Measurements from ENCODE around the gene GPX2. TPM values are rescaled to one million over a fixed set of nuclear protein-coding genes. Genes with fewer than 3 reads are reported as not detected.

Gene GPX2
- total and polyA plus RNA-seq, 2 donors (not counting 3 experiments of a cell fraction or from before 2014, with no cell fraction given): not detected

DNA sequence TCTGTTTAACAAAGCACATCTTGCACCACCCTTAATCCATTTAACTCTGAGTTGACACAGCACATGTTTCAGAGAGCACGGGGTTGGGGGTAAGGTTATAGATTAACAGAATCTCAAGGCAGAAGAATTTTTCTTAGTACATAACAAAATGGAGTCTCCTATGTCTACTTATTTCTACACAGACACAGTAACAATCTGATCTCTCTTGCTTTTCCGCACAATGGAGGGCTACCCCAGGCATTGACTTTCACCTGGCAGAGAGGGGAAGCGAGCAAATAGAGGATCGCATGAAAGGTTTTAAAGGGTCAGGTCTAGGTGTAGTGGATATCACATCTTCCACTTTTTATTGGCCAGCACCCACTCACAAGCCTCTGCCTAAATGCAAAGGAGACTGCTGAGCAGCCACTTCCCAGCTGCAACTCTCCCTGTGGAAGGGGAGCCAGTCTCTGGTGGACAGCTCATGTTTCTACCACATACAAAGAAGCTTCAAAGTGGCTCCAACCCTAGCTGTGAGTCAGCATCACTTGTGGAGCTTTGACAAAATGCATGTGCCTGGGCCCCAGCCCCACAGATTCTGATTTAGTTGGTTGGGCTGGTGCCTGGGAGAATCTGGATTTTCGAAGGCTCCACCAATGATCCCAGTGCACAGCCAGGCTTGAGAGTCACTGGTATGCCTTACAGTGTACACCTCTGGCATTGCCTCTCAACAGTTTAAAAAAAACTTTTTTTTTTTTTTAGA lies 37.0 kb upstream of the GPX2 start:
- CTCF ChIA-PET: interaction anchor here (0.7 kb wide), 1 partner anchor 41 kb away, joined by 3 read pairs; no protein-coding TSS in a partner anchor
- H3K36me3 ChIP-seq (ENCODE audit: control insufficient read depth in 2 of 2, extremely low read depth in 1 of 2, insufficient read depth in 2 of 2, low read length in 2 of 2): no peaks in the 10 kb centered on the region
- no peak for DNase-seq (ENCODE audit: low read depth, low spot score)
- BruUV-seq (replicated peaks): no TSS peak
- H3K27me3 ChIP-seq (ENCODE audit: control insufficient read depth in 2 of 2, insufficient read depth in 2 of 2, low read length in 2 of 2): peaks cover 15 to 20% of the 10 kb centered on the region in 2 experiments
- H3K79me2 ChIP-seq (ENCODE audit: control insufficient read depth, insufficient read depth, low read length): no peaks in the 10 kb centered on the region
- H4K20me1 ChIP-seq (replicated peaks; ENCODE audit: control insufficient read depth, extremely low read depth, insufficient read depth, low read length): no peaks in the 10 kb centered on the region
- POLR2A ChIA-PET: no interaction called here
- no peaks in the 10 kb centered on the region for H3K9me3 ChIP-seq (replicated peaks; ENCODE audit: control insufficient read depth, insufficient read depth, low read length)
- H3K9ac ChIP-seq (replicated peaks; ENCODE audit: extremely low read depth, insufficient read depth, low read length): no peak overlapping the region
- TF ChIP-seq POLR2AphosphoS5 (IDR thresholded peaks at IDR 0.05; ENCODE audit: insufficient read depth, low read depth, low read length) (no peak), FOS (IDR thresholded peaks at IDR 0.05; ENCODE audit: borderline replicate concordance, insufficient read depth, low read length) (no peak), POLR2A (IDR thresholded peaks at IDR 0.05; ENCODE audit: low read depth, low read length) (no peak), EZH2 (IDR thresholded peaks at IDR 0.05; ENCODE audit: borderline replicate concordance, low read depth, low read length, severe bottlenecking) (no peak), JUN (IDR thresholded peaks at IDR 0.05; ENCODE audit: borderline replicate concordance, insufficient read depth, insufficient read length, low read depth) (no peak), GATA2 (IDR thresholded peaks at IDR 0.05; ENCODE audit: insufficient read depth, insufficient read length, low read depth, low read length) (no peak), MYC (IDR thresholded peaks at IDR 0.05; ENCODE audit: low read depth, low read length) (no peak)
- TF ChIP-seq, protein P1, sequence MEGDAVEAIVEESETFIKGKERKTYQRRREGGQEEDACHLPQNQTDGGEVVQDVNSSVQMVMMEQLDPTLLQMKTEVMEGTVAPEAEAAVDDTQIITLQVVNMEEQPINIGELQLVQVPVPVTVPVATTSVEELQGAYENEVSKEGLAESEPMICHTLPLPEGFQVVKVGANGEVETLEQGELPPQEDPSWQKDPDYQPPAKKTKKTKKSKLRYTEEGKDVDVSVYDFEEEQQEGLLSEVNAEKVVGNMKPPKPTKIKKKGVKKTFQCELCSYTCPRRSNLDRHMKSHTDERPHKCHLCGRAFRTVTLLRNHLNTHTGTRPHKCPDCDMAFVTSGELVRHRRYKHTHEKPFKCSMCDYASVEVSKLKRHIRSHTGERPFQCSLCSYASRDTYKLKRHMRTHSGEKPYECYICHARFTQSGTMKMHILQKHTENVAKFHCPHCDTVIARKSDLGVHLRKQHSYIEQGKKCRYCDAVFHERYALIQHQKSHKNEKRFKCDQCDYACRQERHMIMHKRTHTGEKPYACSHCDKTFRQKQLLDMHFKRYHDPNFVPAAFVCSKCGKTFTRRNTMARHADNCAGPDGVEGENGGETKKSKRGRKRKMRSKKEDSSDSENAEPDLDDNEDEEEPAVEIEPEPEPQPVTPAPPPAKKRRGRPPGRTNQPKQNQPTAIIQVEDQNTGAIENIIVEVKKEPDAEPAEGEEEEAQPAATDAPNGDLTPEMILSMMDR (IDR thresholded peaks at IDR 0.05; ENCODE audit: extremely low read depth in 1 of 2, insufficient read depth in 1 of 2, low read depth in 1 of 2, low read length in 2 of 2): no peak
- TF ChIP-seq, protein P2, sequence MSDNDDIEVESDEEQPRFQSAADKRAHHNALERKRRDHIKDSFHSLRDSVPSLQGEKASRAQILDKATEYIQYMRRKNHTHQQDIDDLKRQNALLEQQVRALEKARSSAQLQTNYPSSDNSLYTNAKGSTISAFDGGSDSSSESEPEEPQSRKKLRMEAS (IDR thresholded peaks at IDR 0.05; ENCODE audit: insufficient read depth, insufficient read length): no peak
- FAIRE-seq: no peak
- H2AFZ ChIP-seq (ENCODE audit: low read depth, low read length): no peak overlapping the region
- dilution Hi-C loops (cut with MboI; ENCODE audit: extremely low pct_ligation_motif_present, low sequenced_read_pairs): no loop called here
- no peak overlapping the region for H3K4me2 ChIP-seq (ENCODE audit: insufficient read depth, low read length)
- intact Hi-C loops (cut with micrococcal nuclease): loop anchor here (5.0 kb wide), 1 partner anchor 177 kb away; no protein-coding TSS in a partner anchor
- H3K27ac ChIP-seq (ENCODE audit: insufficient read depth, low read depth, low read length): no peak overlapping the region
- H3K4me3 ChIP-seq (replicated peaks in 1 of 3; ENCODE audit: insufficient read depth in 1 of 3, low read depth in 1 of 3, low read length in 3 of 3): no peak overlapping the region
- no peaks in the 10 kb centered on the region for H3K9me1 ChIP-seq (replicated peaks; ENCODE audit: control insufficient read depth, extremely low read depth, insufficient read depth, low read length)
- H3K4me1 ChIP-seq (ENCODE audit: control insufficient read depth, extremely low read depth, insufficient read depth, low read length): peaks cover 3% of the 10 kb centered on the region
